Prostate gland (tissue), 2 donors: ENCODE measurements around the gene CDCA3.

Experiments used
- CTCF ChIP-seq, 4 experiments: fragments of 200-600 bp in 2 of 4; fragments of 450-650 bp in 2 of 4; sonication (generic) in 2 of 4; IDR thresholded peaks; 1 replicate in 3 of 4; 2 replicates in 1 of 4; pipeline ENCODE4 v1.5.1; 2016 to 2019; ENCODE audit warnings: antibody characterized with exemption in 4 of 4, mild to moderate bottlenecking in 2 of 4, moderate library complexity in 2 of 4
- POLR2A ChIP-seq: fragments of 450-650 bp; IDR thresholded peaks from one replicate; pipeline ENCODE4 v1.6.1; 2016; ENCODE audit warnings: antibody characterized with exemption, mild to moderate bottlenecking
- POLR2AphosphoS5 ChIP-seq: sonication (generic); formaldehyde crosslinking; IDR thresholded peaks from one replicate; pipeline ENCODE4 v1.6.1; 2017; ENCODE audit warnings: antibody characterized with exemption

- no peak for TF ChIP-seq CTCF (IDR thresholded peaks at IDR 0.05)
- no peak for TF ChIP-seq POLR2A
- no peak for TF ChIP-seq POLR2AphosphoS5
Observed at GRCh38 chr12:6823182-6824084, 27.7 kb downstream of the CDCA3 start.
